ENCODE results near the gene BTG4.

GRCh38 chr11:111560800-111561199, 48.6 kb upstream of the BTG4 start:
- TF ChIP-seq EZH2 (IDR thresholded peaks at IDR 0.05; ENCODE audit: borderline replicate concordance, low read length) (no peak), CTCF (conservative IDR thresholded peaks at IDR 0.05 in 1 of 2, IDR thresholded peaks at IDR 0.05 in 1 of 2; ENCODE audit: extremely low read depth in 1 of 2, insufficient read depth in 1 of 2, low read depth in 1 of 2, low read length in 2 of 2) (no peak)

Measured in mammary epithelial cell (primary cell).